ENCODE results near the gene PLGRKT.
"Not testable (repeated sequence)": the region's sequence is repeated elsewhere in the genome, so short reads cannot be mapped to it uniquely, and the experiment has no call there.

The PLGRKT gene

GRCh38 chr9:5437254-5438216 lies at the start of gene PLGRKT:
Gene PLGRKT, minus strand, starts transcription at chr9:5437925. Its CDS starts 5,948 bp downstream, at chr9:5431977.
- peak; percentile 97 for DNase-seq

- DNase-seq: no peak
Observed at GRCh38 chr9:5486988-5487387, 49.3 kb upstream of the PLGRKT start.

- no peak for DNase-seq
Observed at GRCh38 chr9:5485378-5486085, 47.8 kb upstream of the PLGRKT start.

GRCh38 chr9:5483306-5483705 lies 45.6 kb upstream of the PLGRKT start:
- no peak for DNase-seq

GRCh38 chr9:5482194-5482593 lies 44.5 kb upstream of the PLGRKT start:
- DNase-seq: no peak

- no peak for DNase-seq
Observed at GRCh38 chr9:5481322-5482040, 43.8 kb upstream of the PLGRKT start.

- DNase-seq: no peak
Observed at GRCh38 chr9:5480919-5481318, 43.2 kb upstream of the PLGRKT start.

GRCh38 chr9:5479994-5480694 lies 42.4 kb upstream of the PLGRKT start:
- no peak for DNase-seq

- no peak for DNase-seq
Observed at GRCh38 chr9:5478206-5478605, 40.5 kb upstream of the PLGRKT start.

- DNase-seq: not testable (repeated sequence)
Observed at GRCh38 chr9:5475611-5476010, 37.9 kb upstream of the PLGRKT start.

- DNase-seq: no peak
Observed at GRCh38 chr9:5470816-5471215, 33.1 kb upstream of the PLGRKT start.

GRCh38 chr9:5470122-5470521 lies 32.4 kb upstream of the PLGRKT start:
- no peak for DNase-seq

- no peak for DNase-seq
Observed at GRCh38 chr9:5468850-5469249, 31.1 kb upstream of the PLGRKT start.

GRCh38 chr9:5466766-5467165 lies 29.0 kb upstream of the PLGRKT start:
- DNase-seq: no peak

- DNase-seq: no peak
Observed at GRCh38 chr9:5466005-5466404, 28.3 kb upstream of the PLGRKT start.

GRCh38 chr9:5464831-5465330 lies 27.2 kb upstream of the PLGRKT start:
- DNase-seq: not testable (repeated sequence)

GRCh38 chr9:5460157-5460556 lies 22.4 kb upstream of the PLGRKT start:
- DNase-seq: no peak

GRCh38 chr9:5459289-5459829 lies 21.6 kb upstream of the PLGRKT start:
- DNase-seq: no peak

- DNase-seq: no peak
Observed at GRCh38 chr9:5455181-5455580, 17.5 kb upstream of the PLGRKT start.

- no peak for DNase-seq
Observed at GRCh38 chr9:5453673-5454072, 15.9 kb upstream of the PLGRKT start.

- DNase-seq: no peak
Observed at GRCh38 chr9:5453004-5453403, 15.3 kb upstream of the PLGRKT start.

GRCh38 chr9:5452286-5452609 lies 14.5 kb upstream of the PLGRKT start:
- no peak for DNase-seq
